Measurements from ENCODE around the gene BSDC1.

- TF ChIP-seq POLR2A (IDR thresholded peaks at IDR 0.05) (no peak), CTCF (IDR thresholded peaks at IDR 0.05) (no peak)
Measured at GRCh38 chr1:32363713-32364112, 30.5 kb downstream of the BSDC1 start.

All from heart left ventricle (tissue), 13 donors.